Measurements from ENCODE around the gene DLG2. TPM values are rescaled to one million over a fixed set of nuclear protein-coding genes. Genes with fewer than 3 reads are reported as not detected.

Gene DLG2
- total and polyA plus RNA-seq, 2 of the 8 experiments (the other 6 are each of a cell fraction or from before 2014, with no cell fraction given): 1.7 to 14.3 TPM

DNA sequence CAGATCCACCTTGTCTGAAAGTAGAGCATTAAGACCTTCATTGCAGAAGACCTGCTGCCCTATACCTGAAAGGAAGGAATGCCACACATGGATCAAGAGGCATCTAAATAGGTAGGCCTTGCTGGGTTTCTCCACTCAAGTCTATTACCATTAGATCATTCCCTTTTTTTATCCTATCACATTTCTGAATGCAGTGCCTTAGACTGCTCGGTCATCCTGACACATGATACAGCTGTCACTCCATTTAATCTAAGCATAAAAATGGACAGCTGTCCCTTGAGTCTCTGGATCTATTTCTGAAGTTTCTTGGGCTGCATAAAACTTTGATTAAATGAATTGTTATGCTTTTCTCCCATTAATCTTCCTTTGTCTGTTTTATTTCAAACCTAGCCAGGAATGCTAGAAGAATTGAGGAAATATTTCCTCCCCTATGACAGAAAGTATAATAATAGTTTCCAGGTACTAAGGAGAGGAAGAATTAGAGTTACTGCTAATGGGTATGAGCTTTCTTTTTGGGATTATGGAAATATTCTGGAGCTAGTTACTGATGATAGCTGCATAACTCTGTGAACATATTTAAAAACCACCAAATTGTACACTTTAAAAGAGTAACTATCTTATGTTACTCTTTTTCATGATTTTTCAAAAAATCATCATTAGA lies 88.0 kb downstream of the DLG2 start (continued):
- TF ChIP-seq GABPA (IDR thresholded peaks at IDR 0.05; ENCODE audit: borderline replicate concordance, insufficient read depth, low read length) (no peak), CBX5 (IDR thresholded peaks at IDR 0.05; ENCODE audit: low read depth, low read length) (no peak), BRCA1 (IDR thresholded peaks at IDR 0.05; ENCODE audit: low read depth, low read length) (no peak), YY1 (IDR thresholded peaks at IDR 0.05; ENCODE audit: low read depth, low read length) (no peak), CEBPB (IDR thresholded peaks at IDR 0.05; ENCODE audit: low read depth, low read length) (no peak), BACH1 (IDR thresholded peaks at IDR 0.05; ENCODE audit: low read length) (no peak)
